Neural cell (in vitro differentiated cells): ENCODE data around the gene ANKRD10.

ENCODE experiments used
- CTCF ChIP-seq: fragments of 450-650 bp; IDR thresholded peaks from 2 replicates; pipeline ENCODE4 v1.5.1; 2014; ENCODE audit warnings: antibody characterized with exemption, mild to moderate bottlenecking, moderate library complexity; ENCODE audit not compliant: poor library complexity, severe bottlenecking
- REST ChIP-seq: IDR thresholded peaks from 2 replicates; pipeline ENCODE4 v1.6.1; 2012; ENCODE audit warnings: borderline replicate concordance

- TF ChIP-seq CTCF (no peak), REST (no peak)
Measured at GRCh38 chr13:110897521-110897920, 17.3 kb downstream of the ANKRD10 start.
